Endothelial cell of umbilical vein (primary cell): ENCODE results near the gene CPNE7. TPM values are rescaled to one million over a fixed set of nuclear protein-coding genes. Genes with fewer than 3 reads are reported as not detected.
A peak's percentile ranks its signal among the peaks of the same experiment; 100 is the strongest.

Experiments
- BruUV-seq: library from RNA; stranded (reverse); fragments of 400-500 nt; replicated peaks from 2 replicates; lab custom pipeline; 2021; lab: Mats Ljungman, UMichigan
- CTCF ChIA-PET: fragments of 300-600, 350-600 bp; sonication (Branson Sonifier 250); formaldehyde crosslinking; loops from one replicate; lab custom pipeline; 2021; ENCODE audit warnings: antibody characterized with exemption, inconsistent platforms; lab: Charles Lee
- POLR2A ChIA-PET: fragments of 300-600, 350-600 bp; sonication (Branson Sonifier 250); formaldehyde crosslinking; loops from one replicate; lab custom pipeline; 2021; ENCODE audit warnings: antibody characterized with exemption, inconsistent platforms; lab: Charles Lee
- DNase-seq: peaks from one replicate; pipeline ENCODE4 v3.0.0-alpha.2; 2011; ENCODE audit warnings: low read depth, low spot score
- FAIRE-seq: peaks from 2 replicates; lab custom pipeline; 2011; peaks lifted over from hg19 to GRCh38; lab: Jason Lieb, UNC
- H2AFZ ChIP-seq: 2 replicates; pipeline ENCODE4 v1.6.0; 2012; ENCODE audit warnings: low read depth, low read length, control low read depth, inconsistent platforms
- H3K27ac ChIP-seq: 2 replicates; pipeline ENCODE4 v1.5.1; 2011; ENCODE audit warnings: low read depth, mild to moderate bottlenecking, control low read depth, low read length, moderate library complexity; ENCODE audit not compliant: insufficient read depth
- H3K27me3 ChIP-seq, 2 experiments: 2 replicates each; pipeline versions ENCODE4 v1.6.0 to v1.6.1; 2011; ENCODE audit warnings: low read length in 2 of 2, mixed read lengths in 1 of 2; ENCODE audit not compliant: control insufficient read depth in 2 of 2, insufficient read depth in 2 of 2
- H3K36me3 ChIP-seq, 2 experiments: 2 replicates in 1 of 2; 3 replicates in 1 of 2; pipeline ENCODE4 v1.5.1; 2011; ENCODE audit warnings: low read length in 2 of 2, mild to moderate bottlenecking in 1 of 2, moderate library complexity in 1 of 2; ENCODE audit not compliant: control insufficient read depth in 2 of 2, insufficient read depth in 2 of 2; ENCODE audit errors: extremely low read depth in 1 of 2
- H3K4me1 ChIP-seq: 3 replicates; pipeline ENCODE4 v1.5.1; 2011; ENCODE audit warnings: mild to moderate bottlenecking, low read length; ENCODE audit not compliant: control insufficient read depth, insufficient read depth; ENCODE audit errors: extremely low read depth
- H3K4me2 ChIP-seq: 2 replicates; pipeline ENCODE4 v1.6.1; 2011; ENCODE audit warnings: low read length, control low read depth, mixed read lengths; ENCODE audit not compliant: insufficient read depth
- H3K4me3 ChIP-seq, 3 experiments: fragments of 200-600 bp in 1 of 3; sonication (generic), shearing (Covaris generic) in 1 of 3; replicated peaks in 1 of 3; 2 replicates each; pipeline ENCODE4 v1.5.1; 2011 to 2016; ENCODE audit warnings: control low read depth in 3 of 3, low read length in 3 of 3, mild to moderate bottlenecking in 2 of 3, inconsistent platforms in 1 of 3, low read depth in 1 of 3, moderate library complexity in 1 of 3; ENCODE audit not compliant: insufficient read depth in 1 of 3
- H3K79me2 ChIP-seq: 2 replicates; pipeline ENCODE4 v1.6.0; 2012; ENCODE audit warnings: low read length, inconsistent platforms; ENCODE audit not compliant: control insufficient read depth, insufficient read depth
- H3K9ac ChIP-seq: replicated peaks from 2 replicates; pipeline ENCODE3; 2011; ENCODE audit warnings: low read length, control low read depth; ENCODE audit not compliant: insufficient read depth; ENCODE audit errors: extremely low read depth
- H3K9me1 ChIP-seq: replicated peaks from 3 replicates; pipeline ENCODE4 v1.6.0; 2011; ENCODE audit warnings: mild to moderate bottlenecking, low read length; ENCODE audit not compliant: control insufficient read depth, insufficient read depth; ENCODE audit errors: extremely low read depth
- H3K9me3 ChIP-seq: replicated peaks from 2 replicates; pipeline ENCODE4 v1.5.1; 2012; ENCODE audit warnings: low read length, inconsistent platforms; ENCODE audit not compliant: control insufficient read depth, insufficient read depth
- H4K20me1 ChIP-seq: replicated peaks from 2 replicates; pipeline ENCODE3; 2011; ENCODE audit warnings: mild to moderate bottlenecking, low read length; ENCODE audit not compliant: control insufficient read depth, insufficient read depth; ENCODE audit errors: extremely low read depth
- CTCF ChIP-seq, 2 donors: IDR thresholded peaks; 1 replicate in 1 of 2; 2 replicates in 1 of 2; pipeline ENCODE4 v1.5.1; 2011; ENCODE audit warnings: low read length in 2 of 2, mild to moderate bottlenecking in 2 of 2, moderate library complexity in 2 of 2, control low read depth in 1 of 2, inconsistent platforms in 1 of 2, low read depth in 1 of 2; ENCODE audit not compliant: insufficient read depth in 1 of 2; ENCODE audit errors: extremely low read depth in 1 of 2
- EZH2 ChIP-seq: IDR thresholded peaks from 2 replicates; pipeline ENCODE4 v1.6.1; 2012; ENCODE audit warnings: borderline replicate concordance, low read depth, mild to moderate bottlenecking, moderate library complexity, low read length, inconsistent platforms; ENCODE audit not compliant: severe bottlenecking
- FOS ChIP-seq: IDR thresholded peaks from 2 replicates; pipeline ENCODE4 v1.6.1; 2011; ENCODE audit warnings: mild to moderate bottlenecking, low read length, moderate library complexity, borderline replicate concordance; ENCODE audit not compliant: insufficient read depth
- GATA2 ChIP-seq: IDR thresholded peaks from 2 replicates; pipeline ENCODE4 v1.7.0; 2011; ENCODE audit warnings: low read depth, mild to moderate bottlenecking, moderate library complexity, mixed read lengths, low read length; ENCODE audit not compliant: insufficient read length, insufficient read depth
- JUN ChIP-seq: IDR thresholded peaks from 2 replicates; pipeline ENCODE4 v1.6.1; 2011; ENCODE audit warnings: borderline replicate concordance, low read depth; ENCODE audit not compliant: insufficient read length, insufficient read depth
- MAX ChIP-seq: IDR thresholded peaks from 2 replicates; pipeline ENCODE4 v1.6.1; 2011; ENCODE audit not compliant: insufficient read depth, insufficient read length
- MYC ChIP-seq: IDR thresholded peaks from one replicate; pipeline ENCODE4 v1.6.1; 2011; ENCODE audit warnings: mild to moderate bottlenecking, low read depth, low read length
- POLR2A ChIP-seq: IDR thresholded peaks from 2 replicates; pipeline ENCODE4 v1.6.1; 2012; ENCODE audit warnings: low read depth, mild to moderate bottlenecking, control low read depth, low read length
- POLR2AphosphoS5 ChIP-seq: IDR thresholded peaks from 2 replicates; pipeline ENCODE4 v1.6.1; 2012; ENCODE audit warnings: low read depth, mild to moderate bottlenecking, control low read depth, low read length, moderate library complexity; ENCODE audit not compliant: insufficient read depth
- dilution Hi-C: fragments of 300-500 bp; cut with MboI; formaldehyde crosslinking; loops from one replicate; pipeline ENCODE4 v1.15.0; 2019; ENCODE audit warnings: low sequenced_read_pairs; ENCODE audit not compliant: extremely low pct_ligation_motif_present
- intact Hi-C: fragments of 100-400 bp; cut with micrococcal nuclease; formaldehyde crosslinking; loops from one replicate; pipeline ENCODE4 v1.10.0; 2022
- polyA plus RNA-seq, 4 experiments: library from polyadenylated mRNA; depleted of rRNA in 3 of 4; stranded (reverse) in 3 of 4; unstranded in 1 of 4; fragments of >200 nt; gene quantifications; 2 replicates each; pipeline versions ENCODE4 v1.2.1 to v1.2.3, GENCODE V29; 2011 to 2012; ENCODE audit warnings: missing spikeins in 1 of 4
- total RNA-seq: library from RNA; stranded (reverse); gene quantifications from 2 replicates; pipeline ENCODE4 v1.2.3, GENCODE V29; 2021

Gene CPNE7
- total and polyA plus RNA-seq, 2 donors (not counting 3 experiments of a cell fraction or from before 2014, with no cell fraction given): 2.0 to 5.9 TPM

- Histone ChIP-seq H3K4me1 (peaks cover 11% of the 10 kb centered on the region), H3K9me1 (no peaks in the 10 kb centered on the region), H3K36me3 (no peaks in the 10 kb centered on the region), H3K4me3 (no peak overlapping the region), H3K9me3 (no peaks in the 10 kb centered on the region), H2AFZ (no peak overlapping the region), H3K27ac (no peak overlapping the region), H3K79me2 (no peaks in the 10 kb centered on the region), H3K4me2 (no peak overlapping the region), H3K27me3 (no peaks in the 10 kb centered on the region), H4K20me1 (no peaks in the 10 kb centered on the region), H3K9ac (no peak overlapping the region)
- intact Hi-C loops: no loop called here
- ChIA-PET POLR2A (no interaction called here), CTCF (interaction anchor here (0.6 to 3.9 kb wide), 3 partner anchors 10 to 27 kb away, joined by 3 to 48 read pairs (median 7); partner anchors contain the start of gene DPEP1)
- no peak for TF ChIP-seq POLR2A
- TF ChIP-seq MYC: no peak
- no peak for TF ChIP-seq GATA2
- no peak for TF ChIP-seq MAX
- BruUV-seq: no TSS peak
- DNase-seq (no peak), FAIRE-seq (peak; percentile 8)
- dilution Hi-C loops: no loop called here
Measured at GRCh38 chr16:89600956-89601355, 25.4 kb downstream of the CPNE7 start.

GRCh38 chr16:89601906-89602272, 26.3 kb downstream of the CPNE7 start:
- no peaks in the 10 kb centered on the region for H3K27me3 ChIP-seq
- H3K4me1 ChIP-seq: peaks cover 11% of the 10 kb centered on the region
- H3K27ac ChIP-seq: no peak overlapping the region
- H2AFZ ChIP-seq: peak overlapping the region; percentile 49
- intact Hi-C loops: loop anchor here (1.0 kb wide), 1 partner anchor 39 kb away; no protein-coding TSS in a partner anchor
- peak overlapping the region; percentile 20 for H3K9ac ChIP-seq
- no peaks in the 10 kb centered on the region for H4K20me1 ChIP-seq
- no peak overlapping the region for H3K4me3 ChIP-seq
- peak overlapping the region; percentile 4 for H3K4me2 ChIP-seq
- H3K79me2 ChIP-seq: no peaks in the 10 kb centered on the region
- no peak for TF ChIP-seq JUN
- TF ChIP-seq POLR2A: no peak
- TF ChIP-seq MYC: no peak
- TF ChIP-seq MAX: no peak
- no peak for TF ChIP-seq EZH2
- TF ChIP-seq GATA2: no peak
- no peak for TF ChIP-seq CTCF (IDR thresholded peaks at IDR 0.05; ENCODE audit: extremely low read depth in 1 of 2, insufficient read depth in 1 of 2, low read depth in 1 of 2, low read length in 2 of 2)
- no peak for TF ChIP-seq POLR2AphosphoS5
- no peak for TF ChIP-seq FOS
- POLR2A ChIA-PET: no interaction called here
- H3K9me3 ChIP-seq: no peaks in the 10 kb centered on the region
- dilution Hi-C loops: no loop called here
- CTCF ChIA-PET: interaction anchor here (0.8 to 3.9 kb wide), 12 partner anchors 9 to 361 kb away, joined by 3 to 48 read pairs (median 6); partner anchors contain the start of genes CPNE7 and DPEP1
- H3K36me3 ChIP-seq: no peaks in the 10 kb centered on the region
- BruUV-seq: no TSS peak
- no peak for FAIRE-seq
- H3K9me1 ChIP-seq: no peaks in the 10 kb centered on the region
- DNase-seq: no peak
